Femur (tissue), 1 donor: ENCODE results near the gene CLK2.
"Not testable (repeated sequence)": the region's sequence is repeated elsewhere in the genome, so short reads cannot be mapped to it uniquely, and the experiment has no call there.

Experiments
- DNase-seq: peaks from one replicate; pipeline ENCODE4 v3.0.0-alpha.2; 2017

The CLK2 gene

DNA sequence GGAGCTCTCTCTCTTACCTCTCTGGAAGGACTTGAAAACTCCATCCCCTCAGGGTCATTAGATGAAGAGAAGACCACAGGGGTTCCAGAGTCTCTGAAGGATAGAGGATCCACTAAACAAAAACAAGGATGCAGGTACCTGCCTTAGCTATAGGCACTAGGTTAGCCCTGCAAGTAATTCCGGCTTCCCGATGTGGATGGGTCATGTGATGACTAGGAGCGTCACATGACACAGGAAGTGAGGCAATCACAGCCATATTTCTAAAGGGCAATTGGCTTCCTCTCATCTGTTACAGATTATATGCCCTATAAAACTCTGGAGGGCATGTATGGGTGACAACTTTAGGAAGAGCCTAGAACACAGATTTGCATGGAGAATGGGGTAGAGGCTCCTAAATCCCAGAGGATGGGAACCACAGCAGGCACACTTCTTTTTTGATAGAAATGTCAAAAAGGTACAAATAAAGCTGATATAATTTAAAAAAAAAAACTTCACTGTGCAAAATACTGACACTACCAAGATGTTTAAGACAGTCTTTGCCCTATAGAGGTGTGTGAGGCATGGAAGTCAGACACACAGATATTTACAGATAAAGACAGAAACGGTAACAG lies 32.1 kb downstream of the CLK2 start:
- DNase-seq: peak; percentile 86

DNA sequence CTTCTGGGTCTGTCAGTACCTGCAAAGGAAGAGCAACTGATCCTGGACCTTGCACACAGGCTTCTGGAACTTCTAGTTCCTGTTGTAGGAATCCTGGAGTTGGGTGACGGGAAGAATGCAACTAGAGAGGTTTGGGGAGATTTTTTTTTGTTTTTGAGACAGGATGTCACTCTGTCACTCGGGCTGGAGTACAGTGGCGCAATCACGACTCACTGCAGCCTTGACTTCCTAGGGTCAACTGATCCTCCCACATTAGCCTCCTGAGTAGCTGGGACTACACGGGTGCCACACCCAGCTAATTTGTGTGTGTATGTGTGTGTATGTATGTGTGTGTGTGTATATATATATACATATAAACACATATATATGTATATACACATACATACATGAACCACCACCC lies 36.9 kb downstream of the CLK2 start:
- DNase-seq: no peak

DNA sequence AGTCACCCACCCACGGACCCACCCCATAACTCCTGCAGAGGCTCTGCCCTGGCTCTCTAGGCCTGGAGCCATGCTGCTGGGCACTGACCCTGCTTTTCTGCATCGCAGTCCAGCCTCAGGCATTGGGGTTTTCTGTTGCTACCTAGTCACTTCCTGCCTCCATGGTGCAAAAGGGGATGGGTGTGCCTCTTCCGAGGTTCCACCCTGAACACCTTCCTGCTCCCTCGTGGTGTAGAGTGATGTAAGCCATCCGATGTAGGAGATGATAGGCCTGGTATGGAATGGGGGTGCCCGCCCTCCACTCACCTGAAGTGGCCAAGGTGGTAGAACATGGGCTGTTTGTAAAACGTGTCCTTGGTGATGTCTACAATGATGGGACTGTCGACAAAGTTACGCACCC lies 37.9 kb downstream of the CLK2 start:
- DNase-seq: not testable (repeated sequence)

DNA sequence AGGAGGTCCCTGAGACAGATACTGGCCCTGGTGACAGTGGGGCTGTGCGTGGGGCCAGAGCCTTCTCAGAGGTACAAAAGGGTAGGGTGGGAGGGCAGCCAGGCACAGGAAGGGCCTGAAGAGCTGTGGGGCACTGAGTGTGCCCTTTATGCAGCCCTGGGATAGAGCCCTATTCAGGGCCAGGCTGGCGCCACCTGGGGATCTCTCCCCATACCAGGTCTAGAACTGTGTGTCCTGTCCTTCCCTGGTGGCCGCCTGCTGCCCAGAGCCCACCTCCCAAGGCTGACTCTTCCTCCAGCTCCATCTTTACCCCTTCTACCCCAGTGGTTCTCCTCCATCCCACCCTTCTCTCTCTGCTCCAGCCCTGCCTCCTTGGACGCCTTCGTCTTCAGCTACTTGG lies 39.8 kb downstream of the CLK2 start:
- DNase-seq: not testable (repeated sequence)

DNA sequence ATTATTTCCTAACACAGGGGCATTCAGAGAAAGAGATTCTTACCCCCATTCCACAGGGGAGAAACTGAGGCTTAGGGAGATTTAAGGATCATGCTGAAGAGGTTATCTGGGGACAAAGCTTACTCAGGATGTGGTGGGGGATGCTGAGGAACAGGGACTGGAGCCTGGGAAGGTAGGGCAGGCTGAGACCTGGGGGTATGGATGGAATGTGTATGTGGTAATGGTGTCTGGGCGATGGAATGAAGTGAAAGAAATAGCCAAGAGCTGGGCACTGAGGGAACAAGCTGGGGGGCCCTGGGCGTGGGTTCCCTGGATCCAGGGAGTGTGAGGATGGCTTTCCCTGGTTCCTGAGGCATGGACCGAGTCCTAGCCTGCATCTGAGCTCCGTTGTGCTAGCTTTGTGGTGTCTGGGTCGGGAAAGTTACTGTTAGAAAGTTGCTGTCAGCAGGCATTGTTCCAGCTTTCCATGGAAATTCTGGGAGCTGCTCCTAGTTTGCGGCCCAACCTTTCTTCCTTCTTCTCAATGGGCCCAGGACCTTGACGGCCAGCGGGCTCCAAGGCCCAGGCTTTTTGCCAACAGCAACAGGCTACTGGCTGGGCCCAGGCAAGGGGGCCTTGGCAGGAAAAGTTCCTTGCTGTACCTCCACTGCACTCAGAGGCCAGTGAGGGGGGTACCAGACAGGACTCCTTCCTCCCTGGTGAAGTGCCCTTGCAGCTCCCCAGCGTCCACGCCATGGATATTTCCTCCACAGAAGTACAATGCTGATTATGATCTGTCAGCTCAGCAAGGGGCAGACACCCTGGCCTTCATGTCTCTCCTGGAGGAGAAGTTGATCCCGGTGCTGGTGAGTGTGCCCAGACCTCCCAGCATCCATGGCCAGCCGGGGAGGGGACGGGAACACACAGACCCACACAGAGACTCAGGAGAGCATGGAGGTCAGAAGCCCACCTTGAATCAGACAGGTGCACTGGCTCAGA lies 41.0 kb downstream of the CLK2 start:
- peak; percentile 94 for DNase-seq

DNA sequence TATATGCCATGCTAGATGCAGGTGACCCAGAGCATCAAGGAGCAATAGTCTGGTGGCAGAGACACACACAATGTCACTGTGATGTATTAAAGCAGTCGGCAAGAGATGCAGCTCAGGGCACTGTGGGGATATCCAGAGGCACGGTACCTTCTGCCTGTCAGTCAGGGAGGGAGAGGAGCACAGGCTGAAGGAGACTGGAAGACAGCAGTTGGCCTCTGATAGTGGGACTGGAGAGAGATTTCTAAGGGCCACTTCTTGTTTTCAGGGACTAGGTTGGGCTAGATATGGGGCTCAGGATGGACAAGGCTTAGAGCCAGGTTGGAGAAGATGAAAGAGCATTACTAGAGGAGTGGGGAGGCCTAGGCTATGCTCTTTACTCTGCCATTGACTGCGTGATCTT lies 42.0 kb downstream of the CLK2 start:
- not testable (repeated sequence) for DNase-seq

DNA sequence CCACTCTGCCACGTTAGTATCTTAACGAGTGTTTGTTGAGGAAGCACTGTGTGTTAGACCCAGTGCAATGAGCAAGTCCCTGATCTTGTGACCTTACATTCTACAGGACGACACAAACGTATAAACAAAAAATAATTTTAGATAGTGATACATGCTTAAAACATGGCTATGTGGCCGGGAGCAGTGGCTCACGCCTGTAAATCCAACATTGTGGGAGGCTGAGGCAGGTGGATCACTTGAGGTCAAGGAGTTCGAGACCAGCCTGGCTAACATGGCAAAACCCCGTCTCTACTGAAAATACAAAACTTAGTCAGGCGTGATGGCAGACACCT lies 45.2 kb downstream of the CLK2 start:
- DNase-seq: no peak

DNA sequence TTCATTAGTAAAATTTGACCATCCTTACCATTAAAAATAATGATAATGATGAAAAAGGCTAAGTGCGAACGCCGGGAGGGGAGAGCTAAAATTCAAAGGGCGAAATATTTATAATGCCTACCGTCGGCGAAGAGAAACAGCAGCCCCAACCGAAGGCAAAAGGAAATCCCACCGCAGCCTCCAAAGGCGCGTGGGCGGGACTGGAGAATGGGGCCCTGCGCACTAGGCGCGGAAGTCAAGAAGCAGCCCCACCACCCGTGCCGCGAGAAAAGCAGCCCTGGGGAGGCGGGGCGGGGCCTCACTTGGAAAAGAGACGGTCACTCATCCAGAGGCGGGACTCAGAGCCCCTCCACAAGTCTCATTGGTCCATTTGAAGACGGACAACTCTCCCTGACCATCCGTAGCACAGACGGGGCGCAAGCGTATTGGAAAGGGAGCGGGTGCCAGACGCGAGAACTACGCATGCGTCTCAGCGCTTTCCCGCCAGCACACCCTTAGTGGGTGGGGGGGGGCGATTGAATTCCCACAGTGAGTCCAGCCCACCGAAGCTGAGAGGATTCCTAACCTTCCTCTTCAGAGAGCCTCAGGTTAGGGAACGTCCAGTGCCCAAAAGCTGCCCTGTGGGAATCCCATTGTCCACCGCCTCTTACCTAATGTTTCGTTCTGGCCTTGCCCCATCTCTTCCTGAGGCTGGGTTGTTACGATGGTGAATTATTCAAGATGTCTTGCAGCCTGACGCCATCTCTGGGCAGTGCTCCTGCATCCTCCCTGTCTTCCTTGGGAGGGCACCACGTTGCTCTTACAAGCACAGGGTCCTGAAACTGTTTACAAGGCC lies 45.8 kb downstream of the CLK2 start:
- DNase-seq: peak; percentile 100

DNA sequence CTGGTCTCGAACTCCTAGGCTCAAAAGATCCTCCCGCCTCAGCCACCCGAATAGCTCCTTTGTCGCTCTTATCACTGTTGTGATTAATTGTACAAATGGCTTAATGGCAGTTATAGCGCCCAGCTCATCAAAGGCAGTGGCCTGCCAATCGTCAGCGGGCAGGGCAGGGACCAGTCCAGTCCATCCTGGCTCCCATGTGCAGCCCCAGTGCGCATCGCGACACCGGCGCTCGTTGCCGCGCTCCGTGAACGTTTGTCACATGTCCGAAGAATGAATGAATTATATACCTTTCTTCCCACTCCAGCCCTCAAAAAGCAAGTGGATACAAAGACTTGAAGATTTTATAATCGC lies 46.4 kb downstream of the CLK2 start:
- DNase-seq: no peak

DNA sequence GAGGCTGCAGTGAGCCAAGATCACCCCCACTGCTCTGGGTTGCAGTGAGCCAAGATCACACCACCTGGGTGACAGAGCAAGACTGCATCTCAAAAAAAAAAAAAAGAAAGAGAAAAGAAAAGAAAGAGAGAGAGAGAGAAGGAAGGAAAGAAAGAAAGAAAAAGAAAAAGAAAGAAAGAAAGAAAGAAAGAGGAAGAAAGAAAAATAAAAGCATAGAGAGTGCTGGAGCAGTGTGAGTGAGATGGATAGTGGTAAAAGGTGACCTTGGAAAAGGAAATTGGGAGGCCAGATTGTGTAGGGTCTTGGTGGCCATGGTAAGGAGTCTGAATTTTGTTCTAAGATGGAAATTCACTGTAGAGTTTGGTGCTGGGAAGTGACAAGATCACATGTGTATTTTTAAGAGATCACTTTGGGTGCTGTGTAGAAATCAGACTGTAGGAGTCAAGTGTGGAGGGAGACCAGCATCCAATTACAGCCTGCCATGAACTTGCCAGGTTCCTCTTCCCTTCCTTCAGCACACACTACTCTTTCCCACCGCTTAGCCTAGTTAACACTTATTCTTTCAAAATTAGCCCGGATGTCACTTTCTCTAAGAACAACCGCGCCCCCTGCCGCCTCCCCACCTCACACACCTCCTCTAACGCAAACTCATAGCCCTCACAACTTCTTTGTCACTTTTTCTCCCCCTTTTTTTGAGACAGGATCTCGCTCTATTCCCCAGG lies 47.0 kb downstream of the CLK2 start:
- DNase-seq: peak; percentile 86

DNA sequence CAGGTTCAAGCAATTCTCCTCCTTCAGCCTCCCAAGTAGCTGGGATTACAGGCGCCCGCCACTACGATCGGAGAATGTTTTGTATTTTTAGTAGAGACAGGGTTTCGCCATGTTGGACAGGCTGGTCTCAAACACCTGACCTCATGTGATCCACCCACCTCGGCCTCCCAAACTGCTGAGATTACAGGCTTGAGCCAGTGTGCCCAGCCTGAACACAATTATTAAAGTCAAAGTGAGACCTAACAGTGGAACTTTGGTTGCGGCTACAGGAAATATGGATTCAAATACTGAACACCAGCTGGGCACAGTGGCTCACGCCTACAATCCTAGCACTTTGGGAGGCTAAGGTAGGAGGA lies 47.9 kb downstream of the CLK2 start:
- not testable (repeated sequence) for DNase-seq

DNA sequence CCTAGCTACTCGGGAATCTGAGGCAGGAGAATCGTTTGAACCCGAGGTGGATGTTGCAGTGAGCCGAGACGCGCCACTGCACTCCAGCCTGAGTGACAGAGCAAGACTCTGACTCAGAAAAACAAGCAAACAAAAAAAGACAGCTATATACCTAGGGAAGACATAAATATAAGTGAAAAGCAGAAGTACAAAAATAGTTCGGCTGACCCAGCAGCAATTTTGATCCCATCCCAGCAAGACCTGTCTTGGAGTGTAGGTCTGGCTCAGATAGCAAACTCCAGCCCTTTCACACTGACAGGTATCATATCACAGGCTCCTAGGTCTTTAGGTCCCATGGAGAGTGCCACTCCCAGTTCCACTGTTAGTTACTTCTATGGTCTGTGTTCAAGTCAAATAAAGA lies 50.3 kb downstream of the CLK2 start:
- DNase-seq: no peak

DNA sequence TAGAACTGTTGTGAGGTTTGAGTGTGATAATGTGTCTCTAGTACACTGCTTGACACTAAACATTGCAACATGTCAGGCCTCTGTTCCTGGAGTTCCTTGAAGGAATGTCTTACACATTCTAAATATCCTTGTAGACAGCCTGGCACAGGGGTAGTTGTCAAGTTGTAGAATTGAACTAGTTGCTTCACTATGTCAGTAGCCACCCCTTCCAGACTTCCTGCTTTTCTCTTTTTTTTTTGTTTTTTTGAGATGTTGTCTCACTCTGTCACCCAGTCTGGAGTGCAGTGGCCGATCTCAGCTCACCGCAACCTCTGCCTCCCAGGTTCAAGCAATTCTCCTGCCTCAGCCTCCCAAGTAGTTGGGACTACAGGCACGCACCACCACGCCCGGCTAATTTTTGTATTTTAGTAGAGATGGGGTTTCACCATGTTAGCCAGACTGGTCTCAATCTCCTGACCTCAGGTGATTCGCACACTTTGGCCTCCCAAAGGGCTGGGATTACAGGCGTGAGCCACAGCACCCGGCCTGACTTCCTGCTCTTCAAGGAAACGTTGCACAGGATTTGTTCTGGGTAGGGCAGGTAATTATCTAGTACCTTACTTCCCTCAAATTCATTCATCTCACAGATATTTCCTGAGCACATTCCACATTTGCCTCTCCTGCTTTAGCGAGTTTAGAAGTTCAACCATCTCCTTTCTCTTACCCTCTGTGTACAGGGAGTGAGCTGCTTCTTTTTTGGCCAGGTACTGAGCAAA lies 52.9 kb downstream of the CLK2 start:
- DNase-seq: not testable (repeated sequence)

DNA sequence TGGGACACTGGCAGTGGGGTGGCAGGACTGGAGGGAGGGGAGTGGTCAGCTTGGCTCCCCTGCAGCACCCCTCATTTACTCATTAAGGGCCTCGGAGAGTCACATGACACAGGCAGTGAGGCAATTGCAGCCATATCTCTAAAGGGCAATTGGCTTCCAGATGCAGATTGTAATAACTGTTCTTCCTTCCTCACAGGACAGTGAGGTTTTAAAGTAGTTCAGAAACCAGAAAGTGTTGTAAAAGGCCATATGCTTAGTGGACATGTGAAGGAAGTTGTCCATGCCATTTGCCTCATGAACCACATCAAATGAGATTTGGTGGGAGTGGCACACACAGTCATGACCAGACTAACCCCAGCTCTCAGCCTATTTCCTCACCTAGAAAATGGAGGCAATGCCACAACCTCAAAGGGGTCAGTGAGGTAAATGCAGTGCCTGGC lies 53.7 kb downstream of the CLK2 start:
- no peak for DNase-seq

DNA sequence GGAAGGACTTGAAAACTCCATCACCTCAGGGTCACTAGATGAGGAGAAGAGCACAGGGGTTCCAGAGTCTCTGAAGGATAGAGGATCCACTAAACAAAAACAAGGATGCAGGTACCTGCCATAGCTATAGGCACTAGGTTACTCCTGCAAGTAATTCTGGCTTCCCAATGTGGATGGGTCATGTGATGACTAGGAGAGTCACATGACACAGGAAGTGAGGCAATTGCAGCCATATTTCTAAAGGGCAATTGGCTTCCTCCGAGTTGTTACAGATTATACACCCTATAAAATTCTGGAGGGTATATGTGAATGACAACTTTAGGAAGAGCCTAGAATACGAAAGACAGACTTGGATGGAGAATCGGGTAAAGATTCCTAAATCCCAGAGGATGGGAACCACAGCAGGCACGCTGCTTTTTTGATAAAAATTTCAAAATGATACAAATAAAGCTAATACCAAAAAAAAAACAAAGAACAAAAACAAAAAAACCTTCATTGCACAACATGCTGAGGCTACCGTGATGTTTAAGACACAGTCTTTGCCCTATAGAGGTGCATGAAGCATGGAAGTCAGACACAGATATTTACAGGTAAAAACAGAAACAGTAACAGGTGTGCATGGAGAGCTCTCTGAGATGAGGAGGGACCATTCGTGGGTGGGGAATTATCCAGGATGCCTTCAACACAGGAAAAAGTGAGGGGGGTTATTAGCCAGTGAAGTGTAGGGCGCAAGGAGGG lies 54.3 kb downstream of the CLK2 start:
- no peak for DNase-seq

DNA sequence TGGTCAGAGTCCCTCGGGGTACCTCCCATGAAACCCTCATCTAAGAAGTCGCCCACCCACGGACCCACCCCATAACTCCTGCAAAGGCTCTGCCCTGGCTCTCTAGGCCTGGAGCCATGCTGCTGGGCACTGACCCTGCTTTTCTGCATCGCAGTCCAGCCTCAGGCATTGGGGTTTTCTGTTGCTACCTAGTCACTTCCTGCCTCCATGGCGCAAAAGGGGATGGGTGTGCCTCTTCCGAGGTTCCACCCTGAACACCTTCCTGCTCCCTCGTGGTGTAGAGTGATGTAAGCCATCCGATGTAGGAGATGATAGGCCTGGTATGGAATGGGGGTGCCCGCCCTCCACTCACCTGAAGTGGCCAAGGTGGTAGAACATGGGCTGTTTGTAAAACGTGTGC lies 58.6 kb downstream of the CLK2 start:
- not testable (repeated sequence) for DNase-seq
